HG03045 (cell line): Measurements from ENCODE around the gene RPRD2.
"Not testable (repeated sequence)": the region's sequence is repeated elsewhere in the genome, so short reads cannot be mapped to it uniquely, and the experiment has no call there.

Source experiments
- ATAC-seq: cut with Tn5 transposase; IDR thresholded peaks from one replicate; pipeline ENCODE4 v1.9.1; 2021; ENCODE audit warnings: mild to moderate bottlenecking, moderate library complexity; ENCODE audit not compliant: unreplicated experiment

Gene RPRD2

DNA sequence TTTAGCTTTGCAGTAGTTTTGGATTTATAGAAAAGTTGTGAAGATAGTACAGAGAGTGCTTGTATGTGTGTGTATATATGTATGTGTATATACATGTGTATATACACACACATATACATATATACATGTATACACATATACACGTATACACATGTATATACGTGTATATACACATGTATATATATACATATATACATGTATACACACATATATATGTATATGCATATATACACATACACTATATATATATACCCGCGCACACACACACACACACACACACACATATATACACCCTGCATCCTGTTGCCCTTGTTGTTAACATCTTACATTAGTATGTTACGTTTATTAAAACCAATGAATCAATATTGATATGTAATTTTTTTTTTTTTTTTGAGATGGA is 24.3 kb downstream of the RPRD2 start:
- ATAC-seq = no peak

DNA sequence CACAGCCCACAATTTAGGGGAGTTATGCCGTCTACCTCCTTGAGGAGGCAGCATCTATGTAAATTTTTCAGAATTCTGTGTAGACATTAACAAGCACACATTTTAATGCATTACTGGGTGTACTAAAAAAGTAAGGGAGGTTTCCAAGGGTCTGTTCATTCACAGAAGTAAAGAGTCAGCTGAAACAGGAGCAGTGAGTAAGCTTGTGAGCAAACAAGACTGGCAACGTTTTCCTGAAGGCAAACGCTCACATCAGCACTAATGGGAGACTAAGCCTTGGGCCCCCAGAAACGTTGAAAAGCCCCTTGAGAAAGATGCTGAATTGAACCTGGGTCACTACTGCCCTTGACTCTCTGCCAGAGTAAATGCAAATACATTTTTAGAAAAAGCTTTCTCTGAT is 25.7 kb downstream of the RPRD2 start:
- ATAC-seq = no peak

DNA sequence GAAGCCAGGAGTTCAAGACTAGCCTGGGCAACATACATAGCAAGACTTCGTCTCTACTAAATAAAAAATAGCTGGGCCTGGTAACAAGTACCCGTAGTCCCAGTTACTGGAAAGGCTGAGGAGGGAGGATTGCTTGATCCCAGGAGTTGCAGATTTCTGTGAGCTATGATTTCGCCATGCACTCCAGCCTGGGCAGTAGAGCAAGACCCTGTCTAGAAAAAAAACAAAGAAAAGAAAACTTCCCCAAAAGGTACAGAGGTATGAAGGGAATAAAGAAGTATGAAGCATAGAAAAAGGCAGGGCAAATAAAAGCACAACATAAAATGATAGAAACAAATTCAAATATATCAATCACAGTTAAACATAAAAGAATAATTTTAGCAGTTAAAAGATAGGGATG is 28.7 kb downstream of the RPRD2 start:
- ATAC-seq = no peak

DNA sequence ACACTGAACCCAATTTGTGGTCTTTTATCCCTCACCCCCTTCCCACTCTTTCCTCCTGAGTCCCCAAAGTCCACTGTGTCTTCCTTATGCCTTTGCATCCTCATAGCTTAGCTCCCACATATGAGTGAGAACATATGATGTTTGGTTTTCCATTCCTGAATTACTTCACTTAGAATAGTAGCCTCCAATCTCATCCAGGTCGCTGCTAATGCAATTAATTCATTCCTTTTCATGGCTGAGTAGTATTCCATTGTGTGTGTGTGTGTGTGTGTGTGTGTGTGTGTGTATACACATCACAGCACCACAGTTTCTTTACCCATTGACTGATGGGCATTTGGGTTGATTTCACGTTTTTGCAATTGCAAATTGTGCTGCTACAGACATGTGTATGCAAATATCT is 31.2 kb downstream of the RPRD2 start:
- not testable (repeated sequence) for ATAC-seq

DNA sequence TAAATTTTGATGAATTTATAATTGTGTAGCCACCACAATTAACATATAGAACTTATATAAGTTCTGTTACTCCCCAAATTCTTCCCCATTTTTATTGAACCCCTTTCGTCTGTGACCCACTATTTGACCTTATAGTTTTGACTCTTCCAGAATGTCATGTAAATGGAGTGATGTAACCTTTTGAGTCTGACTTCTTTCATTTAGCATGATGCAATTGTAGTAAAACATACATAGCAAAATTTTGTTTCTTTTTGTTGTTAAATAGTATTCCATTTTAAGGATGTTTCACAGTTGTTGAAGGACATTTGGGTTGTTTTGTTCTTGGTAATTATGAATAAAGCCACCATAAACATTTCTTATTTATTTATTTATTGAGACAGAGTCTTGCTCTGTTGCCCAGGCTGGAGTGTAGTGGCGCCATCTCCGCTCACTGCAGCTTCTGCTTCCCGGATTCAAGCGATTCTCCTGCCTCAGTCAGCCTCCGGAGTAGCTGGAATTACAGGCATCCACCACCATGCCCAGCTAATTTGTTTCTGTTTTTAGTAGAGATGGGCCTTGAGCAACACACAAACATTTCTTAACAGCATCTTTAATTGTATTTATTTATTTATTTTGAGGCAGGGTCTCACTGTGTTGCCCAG is 33.6 kb downstream of the RPRD2 start:
- ATAC-seq = no peak

DNA sequence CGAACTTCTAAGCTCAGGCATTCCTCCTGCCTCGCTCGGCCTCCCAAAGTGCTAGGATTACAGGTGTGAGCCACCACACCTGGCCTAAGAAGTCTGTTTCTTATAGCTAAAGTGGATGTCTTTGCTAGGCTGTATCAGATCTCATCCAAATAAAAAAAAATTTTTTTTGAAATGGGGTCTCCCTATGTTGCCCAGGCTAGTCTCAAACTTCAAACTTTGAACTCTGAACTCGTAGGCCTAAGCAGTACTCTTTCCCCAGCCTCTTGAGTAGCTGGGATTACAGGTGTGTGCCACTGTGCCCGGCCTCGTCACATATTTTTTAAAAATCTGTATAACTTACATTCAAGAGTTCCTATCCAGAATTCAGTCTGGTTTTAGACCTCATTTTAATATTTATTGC is 40.5 kb downstream of the RPRD2 start:
- no peak for ATAC-seq

DNA sequence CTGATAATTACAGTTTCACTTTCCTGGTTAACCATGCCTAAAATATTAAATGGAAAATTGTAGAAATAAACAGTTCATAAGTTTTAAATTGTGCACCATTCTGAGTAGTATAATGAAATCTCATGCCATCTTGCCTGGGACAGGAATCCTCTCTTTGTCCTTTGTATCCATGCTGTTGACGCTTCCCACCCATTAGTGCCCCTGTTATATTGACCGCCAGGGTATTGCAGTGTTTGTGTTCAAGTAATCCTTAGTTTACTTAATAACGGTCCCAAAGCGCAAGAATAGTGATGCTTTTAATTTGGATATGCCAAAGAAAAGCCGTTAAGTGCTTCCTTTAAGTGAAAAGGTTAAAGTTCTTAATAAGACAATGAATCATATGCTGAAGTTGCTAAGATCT is 41.7 kb downstream of the RPRD2 start:
- ATAC-seq = no peak

DNA sequence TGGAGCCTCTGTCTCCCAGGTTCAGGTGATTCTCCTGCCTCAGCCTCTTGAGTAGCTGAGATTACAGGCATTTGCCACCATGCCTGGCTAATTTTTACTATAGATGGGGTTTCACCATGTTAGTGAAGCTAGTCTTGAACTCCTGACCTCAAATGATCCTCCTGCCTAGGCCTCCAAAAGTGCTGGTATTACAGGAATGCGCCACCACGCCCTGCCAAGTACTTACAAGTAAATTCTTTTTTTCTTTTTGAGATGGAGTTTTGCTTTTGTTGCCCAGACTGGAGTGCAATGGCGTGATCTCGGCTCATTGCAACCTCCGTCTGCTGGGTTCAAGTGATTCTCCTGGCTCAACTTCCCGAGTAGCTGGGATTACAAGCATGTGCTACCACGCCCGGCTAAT is 42.5 kb downstream of the RPRD2 start:
- no peak for ATAC-seq

DNA sequence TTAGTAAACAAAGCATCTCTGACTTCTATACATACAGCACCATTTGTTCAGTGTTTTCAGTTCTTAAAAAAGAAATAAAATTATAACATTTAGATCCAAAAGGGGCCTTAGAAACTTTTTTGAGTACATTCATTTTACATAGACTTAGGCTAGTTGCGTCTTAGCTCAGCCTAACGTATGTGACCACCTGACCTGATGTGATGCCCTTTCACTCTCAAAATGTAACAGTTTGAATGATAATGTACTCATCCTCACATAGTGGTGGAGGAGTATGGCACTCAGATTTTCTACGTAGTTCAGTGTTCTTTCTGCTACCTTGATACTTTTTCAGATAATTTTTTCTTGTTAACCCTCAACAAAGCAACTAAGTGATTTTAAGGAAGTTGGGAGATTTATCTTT is 43.4 kb downstream of the RPRD2 start:
- no peak for ATAC-seq

DNA sequence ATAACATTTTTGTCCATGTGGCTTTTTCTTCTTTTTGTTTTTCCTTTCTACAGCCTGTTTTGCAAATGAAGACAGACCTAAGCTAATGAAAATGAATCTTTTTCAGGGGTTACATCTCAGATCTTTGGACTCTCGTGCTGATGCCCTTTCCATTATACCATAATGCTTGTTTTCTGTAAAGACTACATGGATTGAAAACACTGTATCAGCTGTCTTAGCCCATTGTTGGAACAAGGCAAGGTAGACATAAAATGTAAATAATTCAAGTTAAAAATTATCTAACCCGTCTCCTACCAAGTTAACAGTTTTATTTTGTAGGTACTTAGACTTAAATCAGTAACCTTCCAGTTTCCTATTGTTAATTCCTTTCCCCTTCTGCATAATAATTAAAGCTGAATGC is 44.9 kb downstream of the RPRD2 start:
- ATAC-seq = no peak

DNA sequence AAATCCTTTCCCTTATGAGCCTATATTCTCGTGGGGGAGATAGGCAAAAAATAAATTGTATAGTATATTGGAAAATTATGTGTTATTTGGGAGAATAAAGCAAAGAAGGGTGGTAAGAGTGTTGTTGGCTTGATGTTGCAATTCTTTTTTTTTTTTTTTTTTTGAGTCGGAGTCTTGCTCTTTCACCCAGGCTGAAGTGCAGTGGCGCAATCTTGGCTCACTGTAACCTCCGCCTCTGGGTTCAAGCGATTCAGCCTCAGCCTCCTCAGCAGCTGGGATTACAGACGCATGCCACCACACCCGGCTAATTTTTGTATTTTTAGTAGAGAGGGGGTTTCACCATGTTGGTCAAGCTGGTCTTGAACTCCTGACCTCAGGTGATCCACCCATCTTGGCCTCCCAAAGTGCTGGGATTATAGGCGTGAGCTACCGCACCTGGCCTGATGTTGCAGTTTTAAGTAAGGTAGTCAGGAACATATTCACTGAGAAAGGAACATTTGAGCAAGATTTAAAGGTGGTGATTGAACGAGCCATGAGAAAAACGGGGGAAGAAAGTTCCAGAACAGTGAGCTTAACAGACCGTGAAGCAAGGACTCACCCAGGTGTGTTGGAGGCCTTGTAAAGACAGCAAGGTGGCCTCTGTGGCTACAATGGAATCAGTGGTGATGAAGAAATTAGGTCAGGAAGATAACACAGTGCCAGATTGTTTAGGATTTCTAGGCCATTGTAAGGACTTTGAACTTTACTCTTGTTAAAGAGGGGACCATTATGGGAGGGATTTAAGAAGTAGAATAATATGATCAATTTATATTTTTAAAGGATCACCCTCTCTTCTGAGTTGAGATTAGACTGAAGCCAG is 45.8 kb downstream of the RPRD2 start:
- no peak for ATAC-seq

DNA sequence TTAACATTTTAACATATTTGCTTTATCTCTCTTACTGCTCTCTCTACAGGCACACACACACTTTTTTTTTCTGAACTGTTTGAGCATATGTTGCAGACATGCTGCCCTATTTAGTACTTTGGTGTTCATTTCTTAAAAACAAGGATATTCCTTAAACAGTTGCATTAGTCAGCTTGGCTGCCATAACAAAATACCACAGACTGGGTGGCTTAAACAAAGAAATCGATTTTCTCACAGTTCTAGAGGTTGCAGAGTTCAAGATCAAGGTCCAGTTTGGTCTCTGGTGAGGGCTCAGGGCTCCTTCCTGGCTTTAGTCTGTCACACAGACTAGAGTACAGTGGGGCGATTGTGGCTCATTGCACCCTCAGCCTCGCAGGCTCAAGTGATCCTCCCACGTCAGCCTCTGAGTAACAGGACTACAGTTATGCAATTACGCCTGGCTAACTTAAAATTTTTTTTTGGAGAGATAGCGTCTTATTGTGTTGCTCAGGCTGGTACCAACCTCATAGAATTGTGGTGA is 46.7 kb downstream of the RPRD2 start:
- ATAC-seq = no peak

DNA sequence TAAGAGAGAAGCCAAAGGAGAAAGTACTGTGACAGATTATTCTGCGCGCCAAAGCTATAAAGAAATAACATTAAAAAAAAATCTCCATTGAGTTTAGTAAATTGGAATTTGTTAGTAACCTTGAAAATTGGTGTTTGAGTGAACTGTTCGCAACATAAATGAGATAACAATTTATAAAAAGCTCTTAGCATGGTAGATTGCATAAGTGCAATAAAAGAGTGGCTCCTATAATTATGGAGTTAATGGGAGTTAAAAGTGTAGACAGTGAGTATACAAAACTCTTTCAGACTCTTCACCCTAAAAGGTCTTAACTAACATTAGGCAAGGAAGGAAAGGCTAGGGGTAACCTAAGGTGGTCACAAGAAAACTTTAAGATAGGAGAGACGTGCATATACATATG is 50.6 kb downstream of the RPRD2 start:
- ATAC-seq = no peak

DNA sequence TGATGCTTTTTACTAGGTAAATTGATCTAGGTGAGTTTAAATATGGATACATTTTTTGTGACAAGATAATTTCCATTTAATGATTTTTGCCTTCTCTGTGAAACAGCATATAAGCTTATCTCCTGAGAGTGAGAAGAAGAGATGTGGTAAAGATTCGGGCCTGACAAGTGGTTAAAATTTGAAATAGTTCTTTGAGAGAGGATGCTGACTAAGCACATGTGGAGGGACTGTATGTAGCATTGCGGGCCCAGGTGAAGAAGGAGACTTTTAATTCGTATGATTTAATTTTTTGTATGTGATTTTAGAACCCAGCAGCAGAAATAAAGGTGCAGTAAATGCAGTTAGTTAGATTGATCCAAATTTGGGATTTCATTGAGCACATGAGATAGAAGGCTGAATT is 51.9 kb downstream of the RPRD2 start:
- ATAC-seq = no peak

DNA sequence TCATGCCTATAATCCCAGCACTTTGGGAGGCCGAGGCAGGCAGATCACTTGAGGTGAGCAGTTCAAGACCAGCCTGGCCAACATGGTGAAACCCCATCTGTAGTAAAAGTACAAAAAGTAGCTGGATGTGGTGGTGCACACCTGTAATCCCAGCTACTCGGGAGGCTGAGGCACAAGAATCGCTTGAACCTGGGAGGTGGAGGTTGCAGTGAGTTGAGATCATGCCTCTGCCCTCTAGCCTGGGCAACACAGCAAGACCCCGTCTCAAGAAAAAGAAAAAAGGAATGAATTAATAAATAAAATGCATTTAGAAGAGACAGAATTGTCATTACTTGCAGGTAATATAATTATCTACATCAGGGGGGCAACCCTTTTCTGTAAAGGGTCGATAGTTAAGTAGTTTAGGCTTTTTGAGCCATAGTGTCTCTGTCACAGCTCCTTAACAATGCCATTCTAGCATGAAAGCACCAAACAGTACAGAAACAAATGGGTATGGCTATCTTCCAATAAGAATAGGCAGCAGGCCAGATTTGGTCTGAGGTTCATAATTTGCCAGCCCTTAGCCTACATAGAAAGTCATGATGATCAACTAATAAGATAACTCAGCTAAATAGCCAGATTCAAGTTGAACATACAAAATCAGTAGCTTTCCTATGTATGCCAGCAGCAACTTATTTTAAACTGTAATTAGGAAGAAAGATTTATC is 56.8 kb downstream of the RPRD2 start:
- no peak for ATAC-seq

DNA sequence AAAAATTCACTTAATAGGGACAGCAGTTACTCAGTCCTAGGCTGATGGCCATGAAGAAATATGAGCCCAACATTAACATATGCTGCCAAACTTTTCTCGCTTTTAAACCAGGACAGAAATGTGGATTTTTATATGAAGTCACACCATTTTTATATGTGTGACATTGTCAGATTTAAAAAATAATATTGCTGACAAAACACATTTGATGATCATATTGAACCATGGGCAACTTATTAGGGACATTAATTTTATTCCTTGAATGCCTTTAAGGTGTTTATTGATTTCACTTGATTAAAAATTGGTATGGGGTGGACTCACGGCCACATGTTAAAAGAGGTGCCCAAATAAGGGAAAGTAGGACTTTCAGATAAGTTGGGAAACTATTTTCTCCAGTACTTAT is 58.6 kb downstream of the RPRD2 start:
- no peak for ATAC-seq

DNA sequence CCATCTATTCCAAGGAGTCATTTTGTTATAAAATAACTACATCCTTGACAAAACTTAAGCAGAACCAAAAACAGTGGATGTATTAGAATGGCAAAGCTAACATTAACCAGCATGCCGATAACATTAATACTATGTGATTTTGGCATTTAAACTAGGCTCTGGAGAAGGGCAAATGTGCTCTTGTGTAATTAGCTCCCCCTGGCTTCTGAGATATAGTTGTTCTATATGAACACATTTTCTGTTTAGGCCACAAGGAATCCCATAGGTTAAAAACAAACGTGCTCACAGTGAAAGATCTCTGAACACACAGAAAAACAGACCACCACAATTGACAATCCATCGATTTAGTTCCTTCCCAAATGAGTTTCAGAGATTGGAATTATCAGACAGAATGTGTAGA is 65.9 kb downstream of the RPRD2 start:
- no peak for ATAC-seq

DNA sequence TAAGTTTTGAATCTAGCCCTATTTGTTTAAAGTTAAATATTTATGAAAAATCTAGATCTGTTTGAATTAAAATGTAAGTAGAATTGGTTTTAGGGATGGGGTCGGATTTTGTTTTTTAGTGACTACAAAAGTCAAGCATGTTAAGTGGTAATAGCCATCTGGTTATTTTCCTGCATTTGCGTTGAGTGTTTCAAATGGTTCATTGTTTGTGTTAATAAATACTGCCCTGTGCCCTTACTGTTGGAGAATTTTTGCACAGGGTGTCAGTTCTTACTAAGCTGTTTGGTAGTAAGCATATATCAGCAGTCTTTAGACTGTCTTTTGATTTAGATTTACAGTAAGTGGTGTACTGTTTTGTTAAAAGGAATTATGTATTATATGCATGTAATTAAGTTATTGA is 77.2 kb downstream of the RPRD2 start:
- ATAC-seq = no peak

DNA sequence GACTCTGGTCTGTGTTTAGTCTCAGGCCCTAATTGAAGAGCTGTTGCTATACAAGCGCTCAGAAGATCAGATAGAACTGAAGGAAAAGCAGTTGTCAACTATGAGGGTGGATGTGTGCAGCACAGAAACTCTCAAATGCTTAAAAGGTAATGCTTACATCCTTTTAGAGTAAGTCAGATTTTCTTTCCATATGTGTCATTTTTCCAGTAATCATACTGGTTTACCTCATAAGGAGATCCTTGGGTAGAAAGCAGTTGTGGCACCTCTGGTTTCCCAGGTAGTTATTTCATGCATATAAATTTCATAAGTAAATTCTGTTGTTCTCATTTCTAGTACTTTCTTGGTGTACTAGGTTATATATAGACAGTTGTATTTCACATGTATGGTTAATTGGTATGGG is 80.3 kb downstream of the RPRD2 start:
- ATAC-seq = no peak

DNA sequence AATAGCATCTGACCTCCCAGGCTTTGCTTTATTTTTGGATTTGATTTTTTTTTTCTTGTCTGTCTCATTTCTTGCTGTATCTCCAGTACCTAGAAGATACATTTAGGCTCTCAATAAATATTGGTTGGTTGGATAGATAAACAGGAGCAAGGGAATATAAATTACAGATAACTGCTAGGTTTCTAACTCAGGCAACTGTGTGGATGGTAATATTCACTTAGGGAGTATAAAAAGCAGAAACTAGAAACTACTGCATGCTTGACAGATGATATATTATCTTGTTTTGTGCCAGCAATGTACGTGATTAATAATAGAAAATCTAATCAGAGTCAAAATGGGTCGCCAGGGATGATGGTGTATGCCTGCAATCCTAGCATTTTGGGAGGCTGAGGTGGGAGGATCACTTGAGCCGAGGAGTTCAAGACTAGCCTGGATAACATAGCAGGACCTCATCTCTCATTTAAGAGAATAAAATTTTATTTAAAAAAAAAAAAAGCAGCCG is 92.2 kb downstream of the RPRD2 start:
- ATAC-seq = no peak

DNA sequence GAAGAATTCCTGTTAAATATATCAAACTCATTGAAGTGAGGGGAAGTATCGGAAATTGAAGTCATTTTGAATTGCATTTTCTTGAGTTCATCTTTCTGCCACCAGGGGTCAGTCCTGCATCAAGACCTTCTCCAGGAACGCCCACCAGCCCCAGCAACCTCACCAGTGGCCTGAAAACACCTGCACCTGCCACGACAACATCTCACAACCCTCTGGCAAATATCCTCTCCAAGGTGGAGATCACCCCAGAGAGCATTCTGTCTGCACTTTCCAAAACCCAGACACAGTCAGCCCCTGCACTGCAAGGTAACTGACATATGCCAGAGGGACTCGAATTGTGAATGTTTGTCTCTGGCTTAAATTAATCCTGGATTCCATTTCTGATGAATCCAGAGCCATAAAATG is 100.5 kb downstream of the RPRD2 start:
- no peak for ATAC-seq

DNA sequence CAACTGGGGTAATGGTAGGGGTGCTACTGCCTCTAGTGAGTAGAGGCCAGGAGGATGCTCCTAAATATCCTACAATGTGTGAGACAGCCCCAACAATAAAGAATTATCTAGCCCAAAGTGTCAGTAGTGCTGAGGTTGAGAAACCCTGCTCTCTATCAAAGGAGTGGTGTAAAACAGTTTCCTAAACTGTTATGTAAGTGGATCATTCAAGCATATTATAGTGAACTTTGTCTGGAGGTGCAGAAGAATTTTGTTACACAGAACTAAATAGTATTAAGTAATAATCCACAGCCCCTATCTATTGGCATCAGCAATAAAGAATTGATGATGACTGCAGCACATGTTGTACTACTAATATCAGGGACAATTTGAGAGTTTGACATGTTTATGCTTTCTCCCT is 103.0 kb downstream of the RPRD2 start:
- ATAC-seq = no peak
